H1 (cell line): Measurements from ENCODE around the gene EXOC3L1. TPM values are rescaled to one million over a fixed set of nuclear protein-coding genes. Genes with fewer than 3 reads are reported as not detected.
A peak's percentile ranks its signal among the peaks of the same experiment; 100 is the strongest.

Experiments used
- CTCF ChIA-PET: fragments of 300-600 bp; sonication (Branson Sonifier 250); formaldehyde crosslinking; loops from one replicate; lab custom pipeline; 2021; ENCODE audit not compliant: partially characterized antibody; lab: Charles Lee
- POLR2A ChIA-PET: fragments of 300-600 bp; sonication (Branson Sonifier 250); formaldehyde crosslinking; loops from one replicate; lab custom pipeline; 2021; ENCODE audit warnings: inconsistent platforms; ENCODE audit not compliant: partially characterized antibody; lab: Charles Lee
- DNase-seq, 2 experiments: peaks; one replicate each; pipeline versions ENCODE4 v3.0.0 to v3.0.0-alpha.2; 2010 to 2022; ENCODE audit warnings: low spot score in 2 of 2, low read depth in 1 of 2, mixed read lengths in 1 of 2
- FAIRE-seq: peaks from 2 replicates; lab custom pipeline; 2011; peaks lifted over from hg19 to GRCh38; lab: Jason Lieb, UNC
- H2AFZ ChIP-seq: 2 replicates; pipeline ENCODE4 v1.8.1; 2012; ENCODE audit warnings: low read length, inconsistent platforms
- H2AK5ac ChIP-seq: 2 replicates; pipeline ENCODE4 v1.6.1; 2013; ENCODE audit warnings: low read depth, low read length
- H2BK120ac ChIP-seq: replicated peaks from 2 replicates; pipeline ENCODE3; 2013; ENCODE audit warnings: low read depth, low read length, inconsistent platforms
- H2BK12ac ChIP-seq: 2 replicates; pipeline ENCODE4 v1.6.1; 2013; ENCODE audit warnings: low read depth, low read length
- H2BK15ac ChIP-seq: 2 replicates; pipeline ENCODE4 v1.6.1; 2013; ENCODE audit warnings: low read length
- H2BK20ac ChIP-seq: 2 replicates; pipeline ENCODE4 v1.6.1; 2013; ENCODE audit warnings: low read length
- H2BK5ac ChIP-seq: 2 replicates; pipeline ENCODE4 v1.6.1; 2013; ENCODE audit warnings: low read depth, low read length
- H3K14ac ChIP-seq: 2 replicates; pipeline ENCODE4 v1.6.1; 2013; ENCODE audit warnings: inconsistent platforms; ENCODE audit not compliant: insufficient read length
- H3K18ac ChIP-seq: 2 replicates; pipeline ENCODE4 v1.6.1; 2013; ENCODE audit warnings: low read length; ENCODE audit errors: extremely low read depth
- H3K23ac ChIP-seq: 2 replicates; pipeline ENCODE4 v1.6.1; 2013; ENCODE audit warnings: inconsistent platforms; ENCODE audit not compliant: insufficient read length
- H3K23me2 ChIP-seq: 2 replicates; pipeline ENCODE4 v1.6.1; 2013; ENCODE audit warnings: low read depth, low read length
- H3K27ac ChIP-seq: 2 replicates; pipeline ENCODE4 v1.6.1; 2011; ENCODE audit warnings: low read depth, low read length, inconsistent platforms
- H3K27me3 ChIP-seq, 4 experiments: replicated peaks in 1 of 4; 1 replicate in 1 of 4; 2 replicates in 3 of 4; pipeline versions ENCODE4 v1.6.1 to v1.8.1; 2011 to 2013; ENCODE audit warnings: low read length in 3 of 4, mild to moderate bottlenecking in 3 of 4, inconsistent platforms in 2 of 4, mixed read lengths in 2 of 4, moderate library complexity in 1 of 4; ENCODE audit not compliant: control insufficient read depth in 3 of 4, insufficient read depth in 3 of 4; ENCODE audit errors: extremely low read depth in 1 of 4
- H3K36me3 ChIP-seq, 4 experiments: 2 replicates each; pipeline versions ENCODE4 v1.6.1 to v1.8.1; 2011 to 2013; ENCODE audit warnings: mild to moderate bottlenecking in 4 of 4, low read length in 3 of 4, moderate library complexity in 2 of 4, control low read depth in 1 of 4, inconsistent platforms in 1 of 4; ENCODE audit not compliant: insufficient read depth in 4 of 4, control insufficient read depth in 2 of 4
- H3K4ac ChIP-seq: replicated peaks from 2 replicates; pipeline ENCODE3; 2013; ENCODE audit warnings: low read length, low read depth, mixed read lengths, inconsistent platforms; ENCODE audit not compliant: insufficient read length
- H3K4me1 ChIP-seq, 4 experiments: replicated peaks in 1 of 4; 1 replicate in 1 of 4; 2 replicates in 3 of 4; pipeline versions ENCODE4 v1.6.1 to v1.8.1; 2011 to 2013; ENCODE audit warnings: low read length in 3 of 4, inconsistent platforms in 2 of 4, mixed read lengths in 1 of 4; ENCODE audit not compliant: insufficient read depth in 4 of 4, control insufficient read depth in 3 of 4
- H3K4me2 ChIP-seq, 2 experiments: 2 replicates each; pipeline versions ENCODE4 v1.6.1 to v1.8.1; 2011 to 2013; ENCODE audit warnings: low read depth in 2 of 2, low read length in 2 of 2, control low read depth in 1 of 2, inconsistent platforms in 1 of 2, mild to moderate bottlenecking in 1 of 2; ENCODE audit not compliant: insufficient read depth in 1 of 2
- H3K4me3 ChIP-seq, 4 experiments: fragments of 200-600, 300-600 bp in 1 of 4; sonication (generic), shearing (Covaris generic), sonication (Bioruptor Twin) in 1 of 4; 2 replicates each; pipeline versions ENCODE4 v1.5.1 to v1.8.1; 2011 to 2016; ENCODE audit warnings: low read length in 4 of 4, low read depth in 3 of 4, control low read depth in 2 of 4, inconsistent platforms in 2 of 4, mild to moderate bottlenecking in 2 of 4, mixed read lengths in 1 of 4, moderate library complexity in 1 of 4; ENCODE audit not compliant: insufficient read depth in 2 of 4; ENCODE audit errors: extremely low read depth in 1 of 4
- H3K56ac ChIP-seq: replicated peaks from 2 replicates; pipeline ENCODE3; 2013; ENCODE audit warnings: low read depth, mild to moderate bottlenecking, mixed read lengths, low read length, inconsistent platforms; ENCODE audit not compliant: insufficient read length
- H3K79me1 ChIP-seq: 2 replicates; pipeline ENCODE4 v1.6.1; 2013; ENCODE audit warnings: low read depth, low read length, control low read depth
- H3K79me2 ChIP-seq, 2 experiments: 2 replicates each; pipeline versions ENCODE4 v1.6.1 to v1.8.1; 2012 to 2013; ENCODE audit warnings: low read length in 2 of 2, mild to moderate bottlenecking in 2 of 2, inconsistent platforms in 1 of 2; ENCODE audit not compliant: insufficient read depth in 2 of 2, control insufficient read depth in 1 of 2
- H3K9ac ChIP-seq, 4 experiments: replicated peaks in 1 of 4; 1 replicate in 1 of 4; 2 replicates in 3 of 4; pipeline versions ENCODE4 v1.6.1 to v1.8.1; 2011 to 2013; ENCODE audit warnings: low read depth in 3 of 4, low read length in 3 of 4, control low read depth in 2 of 4, mild to moderate bottlenecking in 2 of 4, moderate library complexity in 2 of 4, inconsistent platforms in 1 of 4; ENCODE audit errors: extremely low read depth in 1 of 4
- H3K9me3 ChIP-seq, 2 experiments: 2 replicates each; pipeline versions ENCODE4 v1.6.1 to v1.8.1; 2012 to 2013; ENCODE audit warnings: mild to moderate bottlenecking in 2 of 2, moderate library complexity in 2 of 2, control low read depth in 1 of 2, inconsistent platforms in 1 of 2, low read depth in 1 of 2, low read length in 1 of 2, mixed read lengths in 1 of 2; ENCODE audit not compliant: insufficient read depth in 2 of 2
- H4K20me1 ChIP-seq, 2 experiments: replicated peaks in 1 of 2; 2 replicates each; pipeline versions ENCODE3 to v1.8.1; 2011 to 2013; ENCODE audit warnings: inconsistent platforms in 2 of 2, low read length in 2 of 2, mild to moderate bottlenecking in 1 of 2; ENCODE audit not compliant: insufficient read depth in 2 of 2, control insufficient read depth in 1 of 2
- H4K5ac ChIP-seq: 2 replicates; pipeline ENCODE4 v1.6.1; 2013; ENCODE audit warnings: low read length, low read depth, mixed read lengths, inconsistent platforms; ENCODE audit not compliant: insufficient read length
- H4K8ac ChIP-seq: 2 replicates; pipeline ENCODE4 v1.8.0; 2013; ENCODE audit warnings: mild to moderate bottlenecking, moderate library complexity, low read length, inconsistent platforms; ENCODE audit not compliant: insufficient read depth; ENCODE audit errors: extremely low read depth
- H4K91ac ChIP-seq: replicated peaks from 2 replicates; pipeline ENCODE3; 2013; ENCODE audit warnings: low read length, mixed read lengths, inconsistent platforms; ENCODE audit not compliant: insufficient read length
- CEBPB ChIP-seq: IDR thresholded peaks from 2 replicates; pipeline ENCODE4 v1.6.1; 2012; ENCODE audit warnings: low read depth, low read length
- EP300 ChIP-seq, 2 experiments: IDR thresholded peaks; 1 replicate in 1 of 2; 2 replicates in 1 of 2; pipeline ENCODE4 v1.6.1; 2011 to 2012; ENCODE audit warnings: low read depth in 2 of 2, low read length in 2 of 2, mild to moderate bottlenecking in 2 of 2, borderline replicate concordance in 1 of 2, inconsistent platforms in 1 of 2, moderate library complexity in 1 of 2
- SIN3A ChIP-seq, 2 experiments: IDR thresholded peaks in 1 of 2; conservative IDR thresholded peaks in 1 of 2; 2 replicates each; pipeline ENCODE4 v1.6.1; 2011 to 2012; ENCODE audit warnings: low read length in 2 of 2, improper control_type of control experiment in 1 of 2, low read depth in 1 of 2, mild to moderate bottlenecking in 1 of 2
- WGBS, 2 experiments: shearing (Covaris generic) in 1 of 2; methylation state at CpG; one replicate each; pipeline versions ENCODE4 v1.1.6 to v1.1.7; 2013 to 2015; ENCODE audit warnings: low lambda C conversion rate in 2 of 2, mixed read lengths in 2 of 2, inconsistent platforms in 1 of 2, low coverage in 1 of 2, missing lambda C conversion rate in 1 of 2; ENCODE audit not compliant: insufficient replicate concordance in 2 of 2, insufficient coverage in 1 of 2, insufficient read length in 1 of 2; ENCODE audit errors: extremely low coverage in 1 of 2, missing lambda C conversion rate in 1 of 2; 5-methylcytosine and 5-hydroxymethylcytosine counted together
- polyA plus RNA-seq, 7 experiments: library from polyadenylated mRNA; depleted of rRNA in 3 of 7; stranded (reverse) in 5 of 7; unstranded in 2 of 7; fragments of >200 nt in 5 of 7; fragments of 200-250 nt in 2 of 7; gene quantifications; 1 replicate in 5 of 7; 2 replicates in 1 of 7; 4 replicates in 1 of 7; pipeline versions ENCODE4 v1.2.1 to v1.2.3, GENCODE V29; 2011 to 2013; ENCODE audit warnings: missing spikeins in 2 of 7, mixed read lengths in 2 of 7
- total RNA-seq: library from RNA; stranded (reverse); fragmentation: NEBNext Ultra II Directional; extraction: Animal tissue kit (Norgen Biotek cat#: 25700); gene quantifications from 2 replicates; pipeline ENCODE4 v1.2.1, GENCODE V29; 2021
- TF ChIP-seq, protein P1 (sequence below), 3 experiments: IDR thresholded peaks; 1 replicate in 2 of 3; 2 replicates in 1 of 3; pipeline versions ENCODE4 v1.5.1 to v1.6.1; 2011; ENCODE audit warnings: low read length in 3 of 3, mild to moderate bottlenecking in 3 of 3, inconsistent platforms in 2 of 3, low read depth in 1 of 3, moderate library complexity in 1 of 3; ENCODE audit not compliant: insufficient read depth in 1 of 3; ENCODE audit errors: control extremely low read depth in 1 of 3

The EXOC3L1 gene
- total and polyA plus RNA-seq, 2 of the 8 experiments (the other 6 are each of a cell fraction or from before 2014, with no cell fraction given) = 1.3 TPM

- Histone ChIP-seq H3K79me1 (0 out of 2 replicates have a peak, but pooled peaks cover 3% of the 10 kb centered on the region), H2BK12ac (no peak overlapping the region; the same call in 1 of the 2 replicates), H2BK20ac (no peak overlapping the region), H2BK15ac (no peak overlapping the region), H3K79me2 (peaks cover 0 to 5% of the 10 kb centered on the region in 2 experiments; a peak in 3 of 4 replicates), H3K4me1 (peaks cover 0 to 12% (median 8%) of the 10 kb centered on the region in 4 experiments; a peak in 5 of 7 replicates), H4K8ac (no peak overlapping the region), H3K9ac (no peak overlapping the region), H4K20me1 (peaks cover 1 to 22% of the 10 kb centered on the region in 2 experiments), H4K91ac (no peak overlapping the region), H2AFZ (no peak overlapping the region), H3K4me2 (peak overlapping the region; percentile 61 to 94; a peak in 3 of 4 replicates), H3K27ac (no peak overlapping the region), H3K9me3 (no peaks in the 10 kb centered on the region), H3K36me3 (peaks cover 18 to 44% (median 34%) of the 10 kb centered on the region in 4 experiments), H3K27me3 (no peaks in the 10 kb centered on the region), H3K4me3 (peak overlapping the region in 1 of 4 experiments; percentile 75; a peak in 2 of 8 replicates), H3K23ac (no peak overlapping the region), H2AK5ac (no peak overlapping the region), H3K4ac (no peak overlapping the region), H2BK120ac (no peak overlapping the region), H2BK5ac (no peak overlapping the region), H3K14ac (no peak overlapping the region), H4K5ac (no peak overlapping the region), H3K18ac (no peak overlapping the region), H3K23me2 (peaks cover 6% of the 10 kb centered on the region; the same call in 1 of the 2 replicates), H3K56ac (no peak overlapping the region)
- FAIRE-seq = no peak
- 72% methylated on average over 12 of the region's 12 CpGs; no CpG with 5 or more reads in 1 of the 2 experiments for WGBS, 2 experiments
- POLR2A ChIA-PET = interaction anchor here (0.6 to 2.2 kb wide), 17 partner anchors 8 to 255 kb away, joined by 3 to 12 read pairs (median 4); partner anchors contain the start of genes EXOC3L1, FHOD1, MATCAP1 and NOL3
- CTCF ChIA-PET = interaction anchor here (0.6 to 8.7 kb wide), 32 partner anchors 12 to 316 kb away, joined by 3 to 111 read pairs (median 5); partner anchors contain the start of genes EXOC3L1, MATCAP1, NOL3 and TMEM208
- DNase-seq = peak in 1 of 2 experiments; percentile 73
- TF ChIP-seq CEBPB (no peak), EP300 (IDR thresholded peaks at IDR 0.05; ENCODE audit: borderline replicate concordance in 1 of 2, low read depth in 2 of 2, low read length in 2 of 2) (no peak), SIN3A (conservative IDR thresholded peaks at IDR 0.05 in 1 of 2, IDR thresholded peaks at IDR 0.05 in 1 of 2; ENCODE audit: low read depth in 1 of 2, low read length in 2 of 2) (0 out of 4 replicates have a peak, but pooled peaks of 1 of the 2 experiments have one; percentile 57)
- TF ChIP-seq, protein P1, sequence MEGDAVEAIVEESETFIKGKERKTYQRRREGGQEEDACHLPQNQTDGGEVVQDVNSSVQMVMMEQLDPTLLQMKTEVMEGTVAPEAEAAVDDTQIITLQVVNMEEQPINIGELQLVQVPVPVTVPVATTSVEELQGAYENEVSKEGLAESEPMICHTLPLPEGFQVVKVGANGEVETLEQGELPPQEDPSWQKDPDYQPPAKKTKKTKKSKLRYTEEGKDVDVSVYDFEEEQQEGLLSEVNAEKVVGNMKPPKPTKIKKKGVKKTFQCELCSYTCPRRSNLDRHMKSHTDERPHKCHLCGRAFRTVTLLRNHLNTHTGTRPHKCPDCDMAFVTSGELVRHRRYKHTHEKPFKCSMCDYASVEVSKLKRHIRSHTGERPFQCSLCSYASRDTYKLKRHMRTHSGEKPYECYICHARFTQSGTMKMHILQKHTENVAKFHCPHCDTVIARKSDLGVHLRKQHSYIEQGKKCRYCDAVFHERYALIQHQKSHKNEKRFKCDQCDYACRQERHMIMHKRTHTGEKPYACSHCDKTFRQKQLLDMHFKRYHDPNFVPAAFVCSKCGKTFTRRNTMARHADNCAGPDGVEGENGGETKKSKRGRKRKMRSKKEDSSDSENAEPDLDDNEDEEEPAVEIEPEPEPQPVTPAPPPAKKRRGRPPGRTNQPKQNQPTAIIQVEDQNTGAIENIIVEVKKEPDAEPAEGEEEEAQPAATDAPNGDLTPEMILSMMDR (IDR thresholded peaks at IDR 0.05; ENCODE audit: control extremely low read depth in 1 of 3, insufficient read depth in 1 of 3, low read depth in 1 of 3, low read length in 3 of 3) = peak; percentile 65 to 98 (median 68)
Observed at GRCh38 chr16:67198238-67198734, 8.3 kb upstream of the EXOC3L1 start.
